Medulla oblongata (tissue), 1 donor: ENCODE results near the gene MRPL36.
A peak's percentile ranks its signal among the peaks of the same experiment; 100 is the strongest.
"Not testable (repeated sequence)": the region's sequence is repeated elsewhere in the genome, so short reads cannot be mapped to it uniquely, and the experiment has no call there.

Source experiments
- DNase-seq: peaks from one replicate; pipeline ENCODE4 v3.0.0-alpha.2; 2015; ENCODE audit errors: extremely low spot score

The MRPL36 gene

DNA sequence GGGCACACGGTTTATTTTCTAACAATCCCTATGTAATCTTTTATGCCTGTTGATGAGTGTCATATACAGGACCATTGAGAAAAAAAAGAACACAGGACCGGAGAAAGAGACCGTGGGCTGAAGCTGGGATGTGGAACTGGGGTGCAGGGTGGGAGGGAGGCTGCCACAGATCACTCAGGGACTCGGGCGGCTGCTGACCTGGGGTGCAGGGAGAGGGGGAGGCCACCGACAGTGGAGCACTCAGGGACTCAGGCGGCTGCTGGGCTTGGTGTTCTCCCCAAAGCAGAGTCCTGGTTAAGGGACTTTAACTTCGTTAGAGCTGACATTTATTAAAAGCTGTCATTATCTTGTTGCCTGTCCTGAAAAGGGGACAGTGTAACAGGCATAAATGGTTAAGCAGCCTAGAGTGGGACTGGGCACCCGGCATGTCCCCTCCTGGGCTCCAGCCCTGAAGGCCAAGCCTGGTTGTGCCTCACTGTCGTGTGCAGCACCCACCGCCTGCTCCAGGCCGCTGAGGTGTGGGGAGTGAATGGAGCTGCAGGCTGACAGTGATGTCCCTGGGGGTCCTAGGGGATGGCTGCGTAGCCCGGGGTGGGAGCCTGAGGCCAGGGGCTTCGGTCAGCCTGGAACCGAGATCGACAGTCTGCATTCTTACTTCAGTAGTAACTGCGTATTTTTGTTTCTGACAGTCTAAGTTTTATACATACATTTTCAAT lies 15.6 kb upstream of the MRPL36 start:
- no peak for DNase-seq

DNA sequence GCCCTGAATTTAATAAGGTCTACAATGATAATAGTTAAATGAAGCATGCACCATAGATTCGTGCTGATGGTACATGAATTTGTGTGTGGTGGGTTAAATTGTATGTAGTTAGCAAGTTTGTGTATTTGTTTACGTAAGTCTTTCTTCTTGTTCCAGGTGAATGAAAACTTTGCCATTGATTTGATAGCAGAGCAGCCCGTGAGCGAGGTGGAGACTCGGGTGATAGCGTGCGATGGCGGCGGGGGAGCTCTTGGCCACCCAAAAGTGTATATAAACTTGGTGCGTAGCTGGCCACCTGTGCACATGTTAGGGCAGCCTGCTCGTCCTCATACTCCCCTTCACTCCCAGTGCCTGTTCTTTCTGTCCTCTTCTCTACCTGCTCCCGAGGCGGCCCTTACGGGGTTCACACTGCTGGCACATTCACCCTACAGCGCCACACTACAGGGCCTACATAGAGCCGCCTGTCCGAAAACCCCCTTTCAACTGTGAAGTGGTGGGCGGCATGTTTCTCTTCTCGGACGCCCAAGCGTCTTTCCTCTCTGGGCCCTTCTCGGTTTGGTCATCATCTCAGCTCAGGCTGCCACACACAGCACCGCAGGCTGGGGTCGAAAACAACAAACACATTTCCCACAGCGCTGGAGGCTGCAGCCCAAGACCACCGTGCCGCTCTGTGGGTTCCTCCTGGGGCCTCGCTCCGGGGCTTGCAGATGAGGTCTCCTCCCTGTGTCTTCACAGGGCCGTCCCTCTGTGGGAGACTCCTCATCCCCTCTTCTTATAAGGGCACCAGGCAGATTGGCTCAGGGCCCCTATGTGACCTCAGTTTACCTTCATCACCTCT lies 14.8 kb upstream of the MRPL36 start:
- DNase-seq, result no peak

DNA sequence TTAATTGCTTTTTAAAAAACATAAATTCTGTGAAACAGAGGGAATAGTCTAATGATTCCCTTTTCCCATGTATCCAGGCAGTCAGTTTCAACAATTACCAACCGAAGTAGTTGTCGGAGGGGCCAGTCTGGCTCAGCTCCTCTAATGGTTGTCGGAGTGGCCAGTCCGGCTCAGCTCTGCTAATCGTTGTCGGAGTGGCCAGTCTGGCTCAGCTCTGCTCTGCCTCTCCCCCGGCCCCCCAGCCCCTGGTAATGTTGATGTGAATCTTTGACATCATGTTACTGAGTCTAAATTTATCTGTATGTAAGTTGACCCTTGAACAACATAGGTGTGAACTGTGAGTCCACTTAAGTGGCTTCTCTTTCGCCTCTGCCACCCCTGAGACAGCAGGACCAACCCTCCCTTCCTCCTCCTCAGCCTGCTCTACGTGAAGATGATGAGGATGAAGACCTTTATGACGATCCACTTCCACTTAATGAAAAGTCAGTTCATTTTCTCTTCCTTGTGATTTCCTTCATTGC lies 11.0 kb upstream of the MRPL36 start:
- no peak for DNase-seq

DNA sequence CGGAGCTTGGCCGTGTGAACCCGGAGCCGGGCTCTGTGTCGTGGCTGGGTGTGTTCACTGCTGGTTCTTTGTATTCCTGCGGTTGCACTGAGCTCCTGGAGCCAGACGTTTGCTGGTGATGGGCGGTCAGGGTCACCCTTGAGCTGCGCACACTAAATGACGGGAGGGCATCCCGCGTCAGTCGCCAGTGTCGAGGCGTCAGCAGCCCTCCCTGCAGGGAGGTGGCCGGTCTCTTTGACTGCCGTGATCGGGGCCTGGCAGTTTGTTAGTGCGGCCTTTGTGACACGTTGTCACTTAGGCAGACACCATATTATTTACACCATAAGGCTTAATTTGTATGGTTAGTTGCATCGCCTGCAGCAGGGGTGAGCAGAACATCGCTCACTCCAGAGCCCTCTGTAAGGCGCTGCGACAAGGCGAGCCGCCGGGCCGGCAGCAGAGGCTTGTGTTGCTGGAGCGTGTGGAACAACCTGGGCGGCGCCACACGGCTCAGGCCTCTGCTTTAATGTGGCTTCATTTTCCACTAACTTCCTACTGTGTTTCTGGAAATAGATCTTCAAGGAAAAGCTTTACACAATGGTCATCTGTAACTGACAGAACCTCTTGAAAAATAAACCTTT lies 9.9 kb upstream of the MRPL36 start:
- DNase-seq, result no peak

DNA sequence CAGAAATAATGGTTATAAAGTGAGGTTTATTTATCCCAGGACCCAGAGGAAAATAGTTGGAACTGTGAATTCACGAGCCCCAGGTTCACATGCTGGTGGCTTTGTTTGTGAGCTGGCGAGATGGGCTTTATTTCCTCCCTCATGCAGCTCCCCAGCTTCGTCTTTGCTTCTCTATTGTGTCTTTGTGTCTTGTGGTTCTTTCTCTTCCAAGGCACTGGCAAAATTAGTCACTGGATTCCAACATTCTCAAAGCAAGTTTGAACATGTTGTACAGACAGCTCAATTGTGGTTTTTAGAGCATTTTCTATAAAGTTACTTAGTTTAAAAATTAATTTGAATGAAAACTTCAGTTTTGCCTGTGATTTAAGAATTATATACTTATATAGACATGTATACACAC lies 8.8 kb upstream of the MRPL36 start:
- DNase-seq, result peak; percentile 14

DNA sequence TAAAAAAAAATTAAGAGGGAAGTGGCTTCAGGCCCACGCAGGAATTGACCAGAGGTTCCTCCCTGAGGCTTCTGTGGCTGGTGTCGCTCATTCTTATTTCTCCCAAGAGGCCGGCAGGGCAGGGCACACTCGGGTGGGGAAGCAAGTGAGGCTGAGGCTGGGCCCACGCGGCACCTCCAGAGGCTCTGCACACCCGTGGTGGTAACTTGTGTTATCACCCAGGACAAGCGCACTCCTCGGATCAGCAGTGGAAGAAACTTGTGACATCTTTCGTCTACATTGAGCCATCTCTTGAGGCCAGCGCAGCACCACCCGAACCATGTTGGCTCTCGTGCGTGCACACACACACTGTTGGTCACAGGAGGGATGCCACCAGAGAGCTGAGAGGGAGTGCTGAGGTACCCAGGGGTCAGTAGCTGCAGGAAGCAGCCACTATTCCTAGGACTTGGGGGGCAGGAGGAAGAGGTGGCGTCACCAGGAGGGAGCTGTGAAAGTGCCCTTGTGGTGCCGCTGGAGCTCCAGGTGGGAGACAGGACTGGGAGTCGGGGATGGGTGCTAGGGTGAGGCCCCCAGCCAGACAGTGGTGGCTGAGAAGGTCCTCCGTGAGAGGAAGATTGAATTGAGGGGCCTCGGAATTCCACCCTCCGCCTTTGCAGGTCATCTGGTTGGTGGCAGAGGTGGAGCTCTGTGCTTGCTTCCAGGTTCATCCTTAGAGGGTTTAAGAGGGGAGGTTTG lies 8.0 kb upstream of the MRPL36 start:
- no peak for DNase-seq

DNA sequence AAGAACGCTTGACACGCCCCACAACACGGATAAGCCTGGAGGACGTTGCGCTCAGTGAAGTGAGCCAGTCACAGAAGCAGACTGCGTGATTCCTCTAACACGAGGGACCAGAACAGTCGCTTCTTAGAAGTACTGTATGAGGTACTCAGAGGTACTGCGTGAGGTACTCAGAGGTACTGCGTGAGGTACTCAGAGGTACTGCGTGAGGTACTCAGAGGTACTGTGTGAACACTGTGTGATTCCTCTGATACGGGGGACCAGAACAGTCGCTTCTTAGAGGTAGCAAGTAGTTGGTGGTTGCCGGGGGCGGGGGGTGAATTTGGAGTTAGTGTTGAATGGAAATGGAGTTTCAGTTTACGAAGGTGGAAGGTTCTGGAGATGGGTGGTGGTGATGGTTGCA lies 7.3 kb upstream of the MRPL36 start:
- no peak for DNase-seq

DNA sequence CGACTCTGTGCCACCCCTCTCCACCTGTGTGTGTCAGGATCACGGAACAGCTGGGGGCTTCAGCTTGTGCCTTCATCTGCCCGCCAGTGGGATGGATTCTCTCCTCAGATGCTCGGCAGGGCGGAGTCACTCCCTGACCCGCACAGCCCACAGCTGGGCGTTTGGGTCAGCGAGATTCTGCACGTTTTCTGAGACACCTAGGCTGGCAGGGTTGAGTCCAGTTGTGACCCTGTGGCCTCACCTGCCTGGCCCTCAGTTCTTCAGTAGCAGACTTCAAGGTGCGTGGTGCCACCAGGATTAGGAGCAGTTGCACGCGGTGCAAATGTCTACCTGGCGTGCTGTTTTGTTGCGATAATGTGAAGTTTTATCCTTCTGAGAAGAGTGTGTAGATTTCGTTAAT lies 6.6 kb upstream of the MRPL36 start:
- DNase-seq, result no peak

DNA sequence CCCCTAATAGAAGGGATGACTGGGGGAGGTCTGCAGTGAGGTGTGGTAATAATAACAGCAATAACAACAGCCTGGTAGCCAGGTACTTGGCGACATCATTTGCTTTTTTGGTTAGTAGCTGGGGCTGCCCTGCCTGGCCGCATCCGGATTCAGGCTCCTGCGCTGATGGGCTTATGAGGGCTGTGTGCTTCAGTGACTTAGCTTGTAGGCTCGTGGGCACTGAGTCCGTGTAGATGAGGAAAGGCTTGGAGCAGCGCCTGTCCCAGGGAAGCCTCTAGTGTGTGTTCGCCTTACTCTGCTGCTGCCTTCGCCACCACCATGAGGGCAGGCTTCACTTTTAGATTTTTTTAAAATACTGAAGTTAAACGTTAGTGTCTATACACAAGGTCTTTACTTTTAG lies 6.1 kb upstream of the MRPL36 start:
- DNase-seq, result no peak

DNA sequence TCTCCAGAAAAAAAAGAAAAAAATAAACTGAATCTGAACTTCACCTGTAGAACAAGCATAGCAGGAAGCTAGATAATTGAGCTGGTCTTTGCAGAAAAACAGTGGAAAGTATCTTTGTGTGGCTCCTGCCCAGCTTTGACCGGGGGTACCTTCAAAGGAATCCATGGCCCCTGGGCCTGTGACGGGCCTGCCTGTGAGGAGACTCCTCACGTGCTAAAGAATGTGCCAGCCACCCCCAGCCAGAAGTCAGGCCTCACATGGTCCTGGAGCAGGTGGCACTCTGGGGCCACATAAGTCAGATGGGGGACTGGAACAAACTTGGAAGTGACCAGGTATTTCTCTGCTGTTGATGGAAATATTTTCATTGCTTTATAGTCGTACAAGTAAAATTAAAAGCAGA lies 5.7 kb upstream of the MRPL36 start:
- no peak for DNase-seq

DNA sequence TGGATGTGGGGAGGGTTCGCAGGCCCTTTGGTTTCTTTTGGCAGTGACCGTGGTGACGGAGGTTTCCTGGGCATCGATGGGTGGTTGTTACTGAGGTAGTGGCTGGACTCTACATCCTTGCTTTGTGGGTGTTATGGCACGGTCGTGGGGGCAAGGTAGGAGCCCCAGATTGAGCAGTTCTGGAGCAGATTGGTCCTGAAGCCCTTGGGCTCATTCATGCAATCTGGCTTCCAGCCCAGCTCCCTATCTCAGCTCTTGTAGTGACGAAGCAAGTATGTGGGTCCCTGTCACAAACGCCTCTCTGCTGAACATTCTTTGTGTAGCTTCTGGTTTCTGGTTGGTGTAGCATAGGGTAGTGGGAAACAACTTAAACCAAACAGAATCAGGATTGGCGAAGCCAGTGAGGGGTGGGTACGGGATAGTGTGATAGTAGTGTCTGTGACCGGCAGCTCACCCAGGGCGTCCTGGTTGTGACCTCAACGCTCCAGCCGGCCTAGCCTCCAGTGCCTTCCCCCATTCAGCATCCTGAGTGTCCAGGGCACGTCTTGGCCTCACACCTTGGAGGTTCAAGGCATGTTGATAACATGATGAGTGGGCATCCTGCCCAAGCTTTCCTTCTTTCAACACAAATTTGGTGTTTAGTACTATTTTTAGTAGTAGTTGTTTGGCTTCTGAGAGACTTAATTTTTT lies 4.5 kb upstream of the MRPL36 start:
- no peak for DNase-seq

DNA sequence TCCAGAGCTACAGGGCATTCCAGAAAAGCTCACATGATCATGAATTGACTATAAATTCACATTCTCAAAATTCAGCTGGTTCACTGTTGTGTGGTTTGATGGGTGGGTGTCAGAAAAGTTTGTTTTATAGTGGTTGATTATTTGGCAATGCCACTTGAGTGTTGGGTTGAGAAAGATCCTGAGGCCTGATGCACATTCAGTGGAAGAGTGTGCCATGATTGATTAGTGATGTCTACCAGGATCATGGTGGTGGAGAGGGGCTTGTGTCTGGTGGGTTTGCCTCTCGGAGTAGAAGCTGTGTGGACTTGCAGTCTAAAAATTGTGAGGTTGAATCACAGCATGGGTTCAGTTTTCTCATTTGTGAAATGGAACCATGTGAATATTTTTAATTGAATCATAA lies 3.6 kb upstream of the MRPL36 start:
- DNase-seq, result no peak

DNA sequence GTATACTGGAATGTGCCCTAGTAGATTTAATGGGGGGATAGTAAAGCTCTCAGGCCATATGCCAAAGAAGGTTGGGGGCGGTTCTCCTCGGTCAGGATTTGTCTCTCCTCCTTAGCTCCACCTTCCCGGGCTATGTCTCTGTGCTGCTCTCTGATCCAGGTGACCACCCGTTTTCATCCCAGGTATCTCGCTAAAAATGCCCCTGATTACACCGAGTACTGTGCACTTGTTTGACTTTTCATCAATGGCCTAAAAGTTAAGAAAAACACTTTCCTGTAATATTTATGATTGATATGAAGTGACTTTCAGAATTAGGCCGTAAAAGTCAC lies 2.3 kb upstream of the MRPL36 start:
- DNase-seq, result no peak

DNA sequence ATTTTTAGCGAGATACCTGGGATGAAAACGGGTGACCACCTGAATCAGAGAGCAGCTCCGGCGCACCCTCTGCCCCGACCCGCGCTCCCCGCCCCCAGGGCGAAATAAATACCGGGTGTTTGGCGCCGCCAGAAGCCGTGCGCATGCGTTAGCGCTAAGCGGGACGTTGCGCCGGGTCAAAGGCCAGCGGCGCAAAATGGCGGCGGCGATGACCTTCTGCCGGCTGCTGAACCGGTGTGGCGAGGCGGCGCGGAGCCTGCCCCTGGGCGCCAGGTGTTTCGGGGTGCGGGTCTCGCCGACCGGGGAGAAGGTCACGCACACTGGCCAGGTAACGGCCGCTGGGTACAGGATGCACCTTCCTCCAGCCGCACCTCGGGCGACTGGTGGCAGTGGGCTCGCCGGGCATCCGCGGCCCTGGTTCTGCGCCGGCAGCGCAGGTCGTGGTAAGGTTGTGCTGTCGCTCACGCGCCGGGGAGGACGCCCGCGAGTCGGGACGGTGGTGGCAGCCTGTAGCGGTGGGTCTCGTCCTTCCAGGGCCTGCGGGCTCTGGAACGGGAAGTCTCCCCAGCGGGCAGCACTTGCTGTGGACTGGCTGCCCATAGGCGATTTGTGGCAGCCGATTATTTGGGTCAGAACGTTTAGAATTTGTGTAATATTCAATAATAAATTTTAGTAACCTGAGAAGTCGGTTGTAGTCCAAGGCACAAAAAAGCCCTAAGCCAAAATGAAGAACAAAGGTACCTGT lies 1.8 kb upstream of the MRPL36 start, which contains the start of gene NDUFS6:
Gene NDUFS6, plus strand, starts transcription at position 186 of the 745 bp plus-strand sequence. Its CDS starts 11 bp downstream, at position 197.
- peak; percentile 84 for DNase-seq

DNA sequence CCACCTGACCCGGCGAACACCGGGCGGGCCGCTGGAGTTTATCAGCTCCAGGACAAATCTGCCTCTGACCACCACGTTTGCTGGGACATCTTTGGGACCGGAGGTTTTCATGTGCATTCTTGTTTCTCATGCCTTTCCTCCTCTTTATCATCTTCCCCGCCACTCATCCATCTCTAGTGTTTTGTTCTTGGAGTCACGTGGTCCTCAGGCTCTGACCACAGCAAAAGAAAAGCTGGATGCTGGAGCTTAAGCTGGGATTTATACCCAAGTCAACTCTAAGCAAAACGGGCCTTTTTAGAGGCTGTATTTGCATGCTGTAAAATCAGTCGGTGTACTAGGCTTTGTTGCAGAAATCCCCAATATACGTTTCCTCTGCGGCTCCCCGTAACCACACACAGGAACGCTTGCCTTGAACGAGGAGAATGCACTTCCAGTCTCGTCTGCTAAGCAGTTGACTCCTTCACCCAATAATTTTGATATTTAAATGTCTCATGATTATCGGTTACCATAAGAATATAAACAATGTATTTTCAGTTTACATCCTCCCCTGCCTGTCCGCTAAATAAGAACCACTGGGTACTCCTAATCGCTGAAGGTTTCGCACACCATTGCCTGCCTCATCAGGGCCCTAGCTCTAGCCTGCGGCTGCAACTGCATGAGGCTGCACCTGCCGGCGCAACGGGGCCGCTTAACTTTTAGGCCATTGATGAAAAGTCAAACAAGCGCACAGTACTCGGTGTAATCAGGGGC lies 1.0 kb upstream of the MRPL36 start:
- peak; percentile 64 for DNase-seq

DNA sequence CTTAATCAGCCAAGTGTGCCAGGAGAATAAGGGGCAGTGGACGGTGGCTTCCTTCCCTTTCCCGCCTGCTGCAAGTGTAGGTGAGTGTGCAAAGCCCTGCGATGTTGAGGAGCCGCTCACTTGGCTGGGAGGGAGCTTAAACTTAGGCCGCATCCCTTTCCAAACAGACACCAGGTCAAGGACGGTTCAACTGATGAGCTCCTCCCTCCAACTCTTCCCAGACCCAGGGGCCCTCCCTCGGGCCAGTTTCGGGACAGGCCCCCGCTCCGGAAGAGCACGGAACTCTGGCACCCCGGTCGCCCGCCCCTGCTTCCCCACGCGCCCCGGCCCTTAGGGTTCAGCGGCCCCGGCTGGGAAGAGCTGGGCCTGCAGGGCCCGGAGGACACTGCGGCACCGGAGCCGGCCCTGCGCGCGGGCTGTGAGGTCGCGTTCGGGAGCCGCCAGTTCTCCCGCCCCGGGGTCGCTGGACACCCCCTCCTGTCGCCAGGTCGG lies 481 bp downstream of the MRPL36 start:
- peak; percentile 12 for DNase-seq

DNA sequence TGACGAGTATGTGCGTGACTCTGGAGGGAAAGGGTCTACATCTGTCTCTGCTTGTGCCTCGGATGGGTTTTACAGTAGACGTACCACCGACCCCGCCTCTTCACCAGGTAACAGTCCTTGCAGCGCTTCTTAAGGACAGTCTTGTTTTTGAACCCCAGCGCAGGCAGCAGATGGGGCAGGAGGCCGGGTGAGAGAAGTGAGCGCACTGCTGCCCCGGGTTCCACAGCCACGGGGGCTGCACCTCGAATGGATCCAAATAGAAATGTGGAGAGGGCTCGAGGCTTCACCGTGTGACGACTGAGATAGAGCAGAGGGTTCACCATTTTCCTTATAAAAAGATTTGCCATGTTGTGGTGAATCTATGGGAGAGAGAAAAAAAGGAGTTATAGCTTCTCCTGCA lies 1.0 kb downstream of the MRPL36 start:
- not testable (repeated sequence) for DNase-seq

DNA sequence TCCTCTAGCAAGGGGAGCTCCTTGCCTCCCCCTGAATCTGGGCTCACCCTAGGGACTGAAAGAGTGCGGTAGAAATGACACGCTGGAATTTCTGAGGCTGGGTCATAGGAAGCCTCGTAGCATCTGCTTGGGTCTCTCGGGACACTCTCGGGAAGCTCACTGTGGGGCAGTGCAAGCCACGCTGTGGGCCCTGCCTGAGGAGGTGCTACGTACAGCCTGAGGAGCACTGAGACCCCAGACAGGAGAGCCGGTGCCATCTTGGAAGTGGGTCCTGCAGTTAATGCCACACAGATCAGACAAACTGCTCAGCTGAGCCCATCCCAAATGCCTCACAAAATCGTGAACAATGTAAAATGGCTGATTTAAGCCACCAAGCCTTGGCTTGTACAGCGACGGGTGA lies 1.8 kb downstream of the MRPL36 start:
- no peak for DNase-seq

DNA sequence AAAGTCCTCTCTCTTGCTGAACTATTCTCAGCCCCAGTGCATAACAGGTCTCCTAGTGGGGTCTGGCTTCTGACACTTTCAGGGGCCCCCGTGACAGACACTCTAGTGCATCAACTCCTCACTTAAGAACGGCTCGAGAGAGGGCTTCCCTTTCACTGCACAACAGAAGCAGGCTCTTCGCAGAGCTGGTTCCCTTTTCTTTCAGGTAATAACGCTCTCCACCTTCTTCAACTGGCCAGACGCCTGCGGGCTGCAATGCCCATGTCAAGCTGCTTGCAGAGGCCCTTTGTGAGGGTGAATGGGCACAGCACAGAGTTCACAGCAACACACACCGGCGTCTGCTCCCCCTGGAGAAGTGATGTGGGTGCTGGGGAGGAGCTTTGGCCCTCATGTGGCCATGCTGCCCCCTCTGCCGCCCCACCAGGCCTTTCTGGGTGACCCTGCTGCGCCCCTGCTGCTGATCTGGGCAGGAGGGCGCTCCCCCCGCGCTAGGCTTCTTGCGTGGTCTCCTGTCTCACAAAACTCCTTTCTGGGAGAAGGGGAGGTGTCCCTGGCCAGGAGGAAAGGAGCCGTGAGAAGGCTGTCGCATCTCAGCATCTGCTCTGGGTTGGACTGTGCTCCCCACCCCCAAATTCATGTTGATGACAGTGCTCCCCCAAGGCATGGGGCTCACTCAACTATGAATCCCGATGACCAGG lies 2.4 kb downstream of the MRPL36 start:
- DNase-seq, result no peak
